ENCODE results near the gene PPP1R12B. TPM values are rescaled to one million over a fixed set of nuclear protein-coding genes. Genes with fewer than 3 reads are reported as not detected.
"Not testable (repeated sequence)": the region's sequence is repeated elsewhere in the genome, so short reads cannot be mapped to it uniquely, and the experiment has no call there.

PPP1R12B gene
- total and polyA plus RNA-seq, 2 donors (not counting 3 experiments of a cell fraction or from before 2014, with no cell fraction given), result 8.4 to 11.5 TPM

DNA sequence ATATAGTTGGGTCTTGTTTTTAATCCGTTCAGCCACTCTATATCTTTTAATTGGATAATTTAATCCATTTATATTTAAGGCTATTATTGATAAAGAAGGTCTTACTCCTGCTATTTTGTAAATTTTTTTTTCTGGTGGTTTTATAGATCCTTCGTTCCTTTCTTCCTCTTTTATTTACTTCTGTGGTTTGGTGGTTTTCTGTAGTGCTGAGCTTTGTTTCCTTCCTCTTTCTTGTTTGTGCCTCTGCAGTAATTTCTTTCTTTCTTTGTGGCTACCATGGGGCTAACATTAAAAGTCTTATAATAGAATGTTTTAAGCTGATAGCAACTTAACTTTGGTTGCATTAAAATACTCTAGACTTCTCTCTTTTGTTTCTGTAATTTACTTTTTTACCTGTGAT, 135.5 kb downstream of the PPP1R12B start:
- H3K9me1 ChIP-seq (replicated peaks; ENCODE audit: control insufficient read depth, extremely low read depth, insufficient read depth, low read length); H3K27ac ChIP-seq (ENCODE audit: insufficient read depth, low read depth, low read length); intact Hi-C loops (cut with micrococcal nuclease); H3K4me3 ChIP-seq (replicated peaks in 1 of 3; ENCODE audit: insufficient read depth in 1 of 3, low read depth in 1 of 3, low read length in 3 of 3); H3K4me1 ChIP-seq (ENCODE audit: control insufficient read depth, extremely low read depth, insufficient read depth, low read length); H3K9me3 ChIP-seq (replicated peaks; ENCODE audit: control insufficient read depth, insufficient read depth, low read length); CTCF ChIA-PET; BruUV-seq (replicated peaks); POLR2A ChIA-PET; H3K9ac ChIP-seq (replicated peaks; ENCODE audit: extremely low read depth, insufficient read depth, low read length); FAIRE-seq; H3K36me3 ChIP-seq (ENCODE audit: control insufficient read depth in 2 of 2, extremely low read depth in 1 of 2, insufficient read depth in 2 of 2, low read length in 2 of 2); H2AFZ ChIP-seq (ENCODE audit: low read depth, low read length); H3K27me3 ChIP-seq (ENCODE audit: control insufficient read depth in 2 of 2, insufficient read depth in 2 of 2, low read length in 2 of 2); H4K20me1 ChIP-seq (replicated peaks; ENCODE audit: control insufficient read depth, extremely low read depth, insufficient read depth, low read length); H3K4me2 ChIP-seq (ENCODE audit: insufficient read depth, low read length); dilution Hi-C loops (cut with MboI; ENCODE audit: extremely low pct_ligation_motif_present, low sequenced_read_pairs); DNase-seq (ENCODE audit: low read depth, low spot score); H3K79me2 ChIP-seq (ENCODE audit: control insufficient read depth, insufficient read depth, low read length): not testable (repeated sequence)

- POLR2A ChIA-PET; H3K9ac ChIP-seq (replicated peaks; ENCODE audit: extremely low read depth, insufficient read depth, low read length); H3K9me3 ChIP-seq (replicated peaks; ENCODE audit: control insufficient read depth, insufficient read depth, low read length); H3K4me2 ChIP-seq (ENCODE audit: insufficient read depth, low read length); H3K36me3 ChIP-seq (ENCODE audit: control insufficient read depth in 2 of 2, extremely low read depth in 1 of 2, insufficient read depth in 2 of 2, low read length in 2 of 2); H3K27me3 ChIP-seq (ENCODE audit: control insufficient read depth in 2 of 2, insufficient read depth in 2 of 2, low read length in 2 of 2); H2AFZ ChIP-seq (ENCODE audit: low read depth, low read length); H4K20me1 ChIP-seq (replicated peaks; ENCODE audit: control insufficient read depth, extremely low read depth, insufficient read depth, low read length); dilution Hi-C loops (cut with MboI; ENCODE audit: extremely low pct_ligation_motif_present, low sequenced_read_pairs); H3K4me1 ChIP-seq (ENCODE audit: control insufficient read depth, extremely low read depth, insufficient read depth, low read length); H3K79me2 ChIP-seq (ENCODE audit: control insufficient read depth, insufficient read depth, low read length); H3K4me3 ChIP-seq (replicated peaks in 1 of 3; ENCODE audit: insufficient read depth in 1 of 3, low read depth in 1 of 3, low read length in 3 of 3); DNase-seq (ENCODE audit: low read depth, low spot score); FAIRE-seq; CTCF ChIA-PET; BruUV-seq (replicated peaks); intact Hi-C loops (cut with micrococcal nuclease); H3K27ac ChIP-seq (ENCODE audit: insufficient read depth, low read depth, low read length); H3K9me1 ChIP-seq (replicated peaks; ENCODE audit: control insufficient read depth, extremely low read depth, insufficient read depth, low read length): not testable (repeated sequence)
These were observed 136.3 kb downstream of the PPP1R12B start for GRCh38 chr1:202484820-202485219.

- H3K79me2 ChIP-seq (ENCODE audit: control insufficient read depth, insufficient read depth, low read length); H3K27me3 ChIP-seq (ENCODE audit: control insufficient read depth in 2 of 2, insufficient read depth in 2 of 2, low read length in 2 of 2); H3K4me1 ChIP-seq (ENCODE audit: control insufficient read depth, extremely low read depth, insufficient read depth, low read length); H3K9me1 ChIP-seq (replicated peaks; ENCODE audit: control insufficient read depth, extremely low read depth, insufficient read depth, low read length); dilution Hi-C loops (cut with MboI; ENCODE audit: extremely low pct_ligation_motif_present, low sequenced_read_pairs); H3K4me3 ChIP-seq (replicated peaks in 1 of 3; ENCODE audit: insufficient read depth in 1 of 3, low read depth in 1 of 3, low read length in 3 of 3); H2AFZ ChIP-seq (ENCODE audit: low read depth, low read length); CTCF ChIA-PET; FAIRE-seq; H4K20me1 ChIP-seq (replicated peaks; ENCODE audit: control insufficient read depth, extremely low read depth, insufficient read depth, low read length); H3K36me3 ChIP-seq (ENCODE audit: control insufficient read depth in 2 of 2, extremely low read depth in 1 of 2, insufficient read depth in 2 of 2, low read length in 2 of 2); H3K9me3 ChIP-seq (replicated peaks; ENCODE audit: control insufficient read depth, insufficient read depth, low read length); H3K27ac ChIP-seq (ENCODE audit: insufficient read depth, low read depth, low read length); POLR2A ChIA-PET; H3K4me2 ChIP-seq (ENCODE audit: insufficient read depth, low read length); intact Hi-C loops (cut with micrococcal nuclease); DNase-seq (ENCODE audit: low read depth, low spot score); H3K9ac ChIP-seq (replicated peaks; ENCODE audit: extremely low read depth, insufficient read depth, low read length); BruUV-seq (replicated peaks): not testable (repeated sequence)
These were observed 139.7 kb downstream of the PPP1R12B start for GRCh38 chr1:202488178-202488649.

- H3K27me3 ChIP-seq (ENCODE audit: control insufficient read depth in 2 of 2, insufficient read depth in 2 of 2, low read length in 2 of 2); H3K4me3 ChIP-seq (replicated peaks in 1 of 3; ENCODE audit: insufficient read depth in 1 of 3, low read depth in 1 of 3, low read length in 3 of 3); CTCF ChIA-PET; POLR2A ChIA-PET; intact Hi-C loops (cut with micrococcal nuclease); H3K9ac ChIP-seq (replicated peaks; ENCODE audit: extremely low read depth, insufficient read depth, low read length); BruUV-seq (replicated peaks); dilution Hi-C loops (cut with MboI; ENCODE audit: extremely low pct_ligation_motif_present, low sequenced_read_pairs); H3K4me1 ChIP-seq (ENCODE audit: control insufficient read depth, extremely low read depth, insufficient read depth, low read length); DNase-seq (ENCODE audit: low read depth, low spot score); H3K27ac ChIP-seq (ENCODE audit: insufficient read depth, low read depth, low read length); H3K9me3 ChIP-seq (replicated peaks; ENCODE audit: control insufficient read depth, insufficient read depth, low read length); H4K20me1 ChIP-seq (replicated peaks; ENCODE audit: control insufficient read depth, extremely low read depth, insufficient read depth, low read length); H3K4me2 ChIP-seq (ENCODE audit: insufficient read depth, low read length); FAIRE-seq; H3K79me2 ChIP-seq (ENCODE audit: control insufficient read depth, insufficient read depth, low read length); H2AFZ ChIP-seq (ENCODE audit: low read depth, low read length); H3K9me1 ChIP-seq (replicated peaks; ENCODE audit: control insufficient read depth, extremely low read depth, insufficient read depth, low read length); H3K36me3 ChIP-seq (ENCODE audit: control insufficient read depth in 2 of 2, extremely low read depth in 1 of 2, insufficient read depth in 2 of 2, low read length in 2 of 2): not testable (repeated sequence)
These were observed 140.6 kb downstream of the PPP1R12B start for GRCh38 chr1:202489101-202489500.
